ENCODE results near the gene SLC22A24.

- TF ChIP-seq CTCF (conservative IDR thresholded peaks at IDR 0.05 in 1 of 2, IDR thresholded peaks at IDR 0.05 in 1 of 2; ENCODE audit: low read depth in 1 of 2, low read length in 2 of 2) = no peak
- TF ChIP-seq EZH2 (IDR thresholded peaks at IDR 0.05; ENCODE audit: low read length, missing control alignments) = no peak
Observed at GRCh38 chr11:63142459-63142858, 1.6 kb downstream of the SLC22A24 start.
